CD4-positive, alpha-beta T cell treated with Interleukin-4 for 4 hours (primary cell): ENCODE measurements around the gene GPR161.
"Not testable (repeated sequence)": the region's sequence is repeated elsewhere in the genome, so short reads cannot be mapped to it uniquely, and the experiment has no call there.

Experiments
- DNase-seq: peaks from one replicate; pipeline ENCODE4 v3.0.0-alpha.2; 2020

GPR161 gene

DNA sequence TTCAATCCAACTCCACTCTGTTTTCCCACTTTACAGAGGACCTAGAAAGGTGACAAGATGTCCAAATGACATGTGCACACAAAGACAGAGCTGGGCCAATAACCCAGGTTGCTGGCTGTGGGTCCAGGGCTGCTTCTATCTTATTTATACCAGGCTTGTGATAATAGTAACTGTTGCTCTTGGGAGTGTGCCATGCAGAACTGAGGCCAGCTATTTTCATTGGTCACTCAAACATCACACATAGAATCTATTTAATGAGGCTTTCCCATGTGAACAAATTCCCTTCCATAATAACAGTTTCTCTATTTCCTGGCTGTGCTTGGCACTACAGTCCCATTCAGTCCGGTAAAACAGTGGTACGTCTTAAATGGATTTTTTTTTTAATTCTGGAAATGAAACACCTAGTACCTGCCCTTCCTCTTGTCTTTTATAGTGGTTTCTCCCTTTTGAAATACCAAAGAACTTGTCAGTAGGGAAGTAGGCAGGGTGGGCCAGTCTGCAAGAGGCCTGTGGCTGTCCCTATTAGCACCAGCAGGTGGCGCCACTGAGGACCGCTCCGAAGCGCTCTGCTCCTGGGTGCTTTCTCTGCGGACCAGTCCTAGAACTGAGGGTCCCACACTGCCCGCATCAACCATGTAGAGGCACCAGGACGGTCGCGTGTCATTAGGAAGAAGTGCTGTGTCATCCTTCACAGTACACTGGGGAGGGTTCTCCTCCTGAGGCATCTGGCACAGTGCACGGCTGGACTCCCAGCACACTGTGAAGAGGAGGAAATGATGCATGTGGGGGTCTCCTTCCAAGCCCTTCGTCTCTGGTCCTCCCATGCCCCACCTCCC lies 52.1 kb downstream of the GPR161 start:
- peak; percentile 45 for DNase-seq

- DNase-seq = no peak
These were observed 53.0 kb downstream of the GPR161 start for GRCh38 chr1:168083456-168084325.

DNA sequence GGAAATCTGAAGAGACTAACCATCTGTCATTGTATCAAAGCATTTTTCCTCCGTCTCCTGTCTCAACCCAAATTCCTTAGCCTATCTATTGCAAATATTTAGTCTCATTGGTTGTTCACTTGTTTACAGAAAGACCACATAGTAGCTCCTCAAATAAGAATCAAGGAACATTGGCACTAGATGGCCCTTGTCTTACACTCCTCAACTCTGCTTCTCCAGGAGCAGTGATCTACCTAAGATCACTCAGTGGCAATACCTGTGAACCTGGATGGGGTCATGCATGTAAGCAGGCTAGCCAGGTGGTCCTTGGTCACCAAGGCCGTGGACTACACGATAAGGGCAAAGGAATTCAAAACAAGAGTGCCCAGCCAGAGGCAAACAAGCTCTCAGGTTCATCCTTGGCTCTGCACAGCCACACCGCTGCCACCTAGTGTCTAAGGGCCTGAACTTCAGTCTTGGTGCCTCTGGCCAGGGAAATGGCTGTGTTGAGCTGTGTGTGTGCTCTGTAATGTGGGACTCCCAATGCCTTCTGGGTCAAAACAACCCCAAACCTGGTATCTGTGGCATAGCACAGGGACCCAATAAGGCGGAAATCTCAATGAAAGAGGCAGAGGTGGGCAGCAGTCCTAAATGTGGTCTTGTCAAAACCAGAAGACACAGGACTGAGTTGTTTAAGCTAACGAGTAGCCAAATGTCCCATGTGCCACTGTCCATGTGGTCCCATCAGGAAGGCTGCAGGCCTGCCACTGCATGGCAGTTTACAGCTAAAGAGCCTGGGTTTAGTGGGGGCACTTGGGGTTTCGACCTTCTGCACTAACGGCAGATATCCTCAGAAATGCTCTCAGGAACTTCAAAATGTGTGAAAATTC lies 54.5 kb downstream of the GPR161 start:
- DNase-seq = peak; percentile 58

- DNase-seq = no peak
These were observed 55.2 kb downstream of the GPR161 start for GRCh38 chr1:168081373-168082007.

DNA sequence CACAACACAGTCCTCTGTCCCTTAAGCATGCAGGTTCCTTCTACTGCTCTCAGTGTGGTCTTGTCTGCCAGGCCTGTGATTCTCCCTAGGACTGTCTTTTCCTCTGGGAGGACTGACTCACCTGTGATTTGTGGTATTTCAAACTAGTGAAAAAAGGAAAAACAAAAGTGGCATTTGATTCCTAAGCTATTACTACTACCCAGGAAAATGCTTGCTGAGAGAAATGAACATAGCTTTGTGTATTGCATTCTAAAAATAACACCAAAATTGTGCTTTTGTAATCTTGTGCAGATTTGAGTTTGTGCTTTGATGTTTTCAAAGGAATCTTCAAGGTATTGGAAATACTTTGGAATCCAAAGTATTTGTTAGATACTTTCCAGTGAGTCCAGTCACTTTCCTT lies 57.0 kb downstream of the GPR161 start:
- DNase-seq = no peak

GRCh38 chr1:168069384-168069783 lies 67.3 kb downstream of the GPR161 start:
- no peak for DNase-seq

DNA sequence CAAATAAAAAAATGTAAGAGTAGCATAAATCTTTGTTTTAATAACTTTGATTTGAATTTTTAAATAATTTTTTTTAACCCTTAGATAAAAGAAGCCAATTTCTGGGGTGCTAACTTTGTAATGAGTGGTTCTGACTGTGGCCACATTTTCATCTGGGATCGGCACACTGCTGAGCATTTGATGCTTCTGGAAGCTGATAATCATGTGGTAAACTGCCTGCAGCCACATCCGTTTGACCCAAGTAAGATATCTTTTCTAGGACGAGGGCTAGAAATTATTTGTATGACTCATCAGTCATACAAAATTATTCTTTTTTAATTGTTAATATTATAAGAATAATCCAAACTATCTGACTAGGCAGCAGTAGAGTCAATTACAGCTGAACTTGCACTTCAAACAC lies 71.2 kb downstream of the GPR161 start:
- no peak for DNase-seq

DNA sequence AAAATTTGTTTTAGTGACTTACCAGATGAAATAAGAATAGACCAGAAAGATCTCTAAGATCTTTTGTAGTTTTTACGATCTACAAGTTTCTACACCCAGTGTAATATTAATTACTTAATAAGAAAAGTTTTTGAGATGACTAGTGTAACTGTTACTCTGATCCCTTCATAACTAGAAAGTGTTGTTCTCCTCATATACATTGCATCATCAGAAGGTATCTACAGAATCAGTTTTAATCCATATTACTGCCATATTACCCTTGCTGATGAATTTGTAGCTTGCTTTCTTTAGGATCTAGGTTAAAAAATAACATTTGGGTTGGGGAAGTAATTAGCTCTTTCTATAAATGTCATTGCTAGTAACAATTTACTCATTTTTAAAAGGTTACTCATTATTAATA lies 72.5 kb downstream of the GPR161 start:
- DNase-seq = no peak

- no peak for DNase-seq
These were observed 78.8 kb downstream of the GPR161 start for GRCh38 chr1:168057921-168058320.

- DNase-seq = no peak
These were observed 79.4 kb downstream of the GPR161 start for GRCh38 chr1:168057355-168057754.

GRCh38 chr1:168056152-168056551 lies 80.6 kb downstream of the GPR161 start:
- not testable (repeated sequence) for DNase-seq

GRCh38 chr1:168054117-168054516 lies 82.6 kb downstream of the GPR161 start:
- DNase-seq = no peak

GRCh38 chr1:168053681-168054080 lies 83.0 kb downstream of the GPR161 start:
- no peak for DNase-seq

DNA sequence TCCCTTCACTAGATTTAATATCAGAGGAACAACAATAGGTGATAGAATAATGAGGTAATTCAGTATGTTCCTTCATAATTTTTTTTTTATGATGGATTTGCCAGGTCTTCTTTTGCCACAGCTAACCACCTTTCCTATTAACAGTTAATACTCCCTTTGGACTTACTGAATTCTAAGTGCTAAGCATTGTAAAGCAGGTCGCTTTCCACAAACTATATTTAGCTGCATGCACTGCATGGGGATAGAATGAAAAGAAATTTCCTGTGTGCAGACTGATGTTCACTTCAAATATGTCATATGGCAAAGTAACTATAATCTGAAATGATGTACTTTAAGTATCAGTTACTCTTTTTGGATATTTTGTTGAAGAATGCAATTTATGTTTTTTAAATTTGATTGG lies 85.8 kb downstream of the GPR161 start:
- no peak for DNase-seq

DNA sequence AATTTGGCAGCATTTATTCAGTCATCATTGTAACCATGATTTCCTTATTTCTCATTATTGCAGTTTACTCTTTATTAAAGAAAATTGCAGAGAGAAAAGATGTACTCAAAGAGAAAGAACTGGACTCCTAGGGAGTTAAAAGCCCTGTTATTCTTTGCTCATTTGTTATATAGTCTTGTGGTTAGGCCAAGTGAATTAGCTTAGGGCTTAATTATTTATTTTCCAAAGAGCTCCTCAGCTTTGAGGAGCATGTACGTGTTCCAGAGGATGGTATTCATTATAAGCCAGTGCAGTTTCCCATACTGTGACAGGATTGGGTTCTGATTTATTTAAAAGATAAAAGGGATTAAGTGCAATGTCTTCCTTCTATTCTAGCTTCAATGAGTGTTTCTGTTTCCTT lies 86.4 kb downstream of the GPR161 start:
- DNase-seq = no peak

DNA sequence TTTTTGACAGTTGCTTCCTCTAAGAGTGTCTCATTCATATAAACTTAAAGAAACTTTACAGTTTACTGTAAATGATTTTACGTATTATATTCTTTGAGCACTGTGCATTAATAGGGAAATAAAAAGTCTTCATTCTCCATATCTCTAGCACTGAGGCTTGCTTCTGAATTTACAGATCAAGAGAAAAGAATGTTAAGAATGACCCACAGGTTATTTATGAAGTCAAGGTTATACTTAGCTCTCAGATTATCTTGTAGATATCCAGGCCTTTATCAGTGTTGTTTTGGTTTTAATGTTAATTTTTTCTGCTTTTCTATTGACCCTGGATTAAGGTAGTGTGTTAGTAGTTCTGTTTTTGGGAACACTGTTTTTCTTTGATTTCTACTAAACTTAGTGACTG lies 91.4 kb downstream of the GPR161 start:
- no peak for DNase-seq

GRCh38 chr1:168042362-168042761 lies 94.4 kb downstream of the GPR161 start:
- no peak for DNase-seq

DNA sequence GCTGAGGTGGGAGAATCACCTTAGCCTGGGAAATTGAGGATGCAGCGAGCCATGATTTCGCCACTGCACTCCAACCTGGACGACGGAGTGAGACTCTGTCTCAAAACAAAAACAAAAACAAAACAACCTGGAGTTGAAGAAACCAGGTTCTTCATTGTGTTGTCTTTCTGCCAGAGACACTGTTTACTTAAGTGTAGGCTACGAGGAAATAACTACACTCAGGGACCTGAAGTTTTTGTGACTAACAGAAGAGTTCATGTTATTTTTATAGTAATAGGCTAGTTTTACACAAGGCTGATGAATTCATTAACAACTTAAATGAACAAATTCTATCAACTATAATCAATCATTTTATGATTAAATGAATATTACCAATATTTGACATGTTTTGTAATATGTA lies 101.4 kb downstream of the GPR161 start:
- no peak for DNase-seq

DNA sequence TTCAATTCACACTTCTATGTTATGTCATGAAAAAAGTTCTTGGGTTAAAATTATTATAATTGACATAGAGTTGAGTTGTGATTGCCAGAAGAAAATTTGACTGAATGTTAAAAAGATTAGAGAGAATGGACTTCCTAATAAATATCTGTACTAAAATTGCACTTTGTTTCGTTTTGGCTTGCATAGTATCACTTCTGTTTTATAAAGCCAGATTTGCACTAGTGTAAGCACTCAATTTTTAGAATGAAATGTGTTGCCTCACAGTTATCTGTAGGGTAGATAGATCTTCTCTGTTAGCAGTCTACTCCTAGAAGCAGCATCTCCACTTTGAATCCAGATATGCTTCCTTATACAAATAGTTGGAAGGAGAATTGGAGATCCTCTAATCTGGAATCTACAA lies 104.7 kb downstream of the GPR161 start:
- no peak for DNase-seq

DNA sequence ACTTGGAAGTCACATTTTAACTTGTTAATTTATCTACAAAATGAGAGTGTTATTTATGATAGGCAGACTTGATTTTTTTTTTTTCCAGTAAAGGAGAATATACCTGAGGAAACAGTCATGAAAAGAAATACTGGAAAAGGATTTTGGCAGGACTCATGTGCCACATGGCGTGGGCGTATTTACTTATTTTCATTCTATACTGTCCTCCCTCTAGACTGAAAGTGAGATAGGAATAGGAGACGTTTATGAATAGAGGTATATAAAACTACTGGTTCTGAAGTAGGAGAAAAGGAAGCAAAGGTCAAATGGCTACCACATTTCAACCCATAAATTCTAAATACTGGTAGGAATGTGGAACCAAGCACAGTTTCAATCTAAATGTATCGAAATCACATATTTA lies 105.1 kb downstream of the GPR161 start:
- DNase-seq = no peak

GRCh38 chr1:168031198-168031597 lies 105.5 kb downstream of the GPR161 start:
- no peak for DNase-seq
